Measurements from ENCODE around the gene NELFB.

NELFB gene

DNA sequence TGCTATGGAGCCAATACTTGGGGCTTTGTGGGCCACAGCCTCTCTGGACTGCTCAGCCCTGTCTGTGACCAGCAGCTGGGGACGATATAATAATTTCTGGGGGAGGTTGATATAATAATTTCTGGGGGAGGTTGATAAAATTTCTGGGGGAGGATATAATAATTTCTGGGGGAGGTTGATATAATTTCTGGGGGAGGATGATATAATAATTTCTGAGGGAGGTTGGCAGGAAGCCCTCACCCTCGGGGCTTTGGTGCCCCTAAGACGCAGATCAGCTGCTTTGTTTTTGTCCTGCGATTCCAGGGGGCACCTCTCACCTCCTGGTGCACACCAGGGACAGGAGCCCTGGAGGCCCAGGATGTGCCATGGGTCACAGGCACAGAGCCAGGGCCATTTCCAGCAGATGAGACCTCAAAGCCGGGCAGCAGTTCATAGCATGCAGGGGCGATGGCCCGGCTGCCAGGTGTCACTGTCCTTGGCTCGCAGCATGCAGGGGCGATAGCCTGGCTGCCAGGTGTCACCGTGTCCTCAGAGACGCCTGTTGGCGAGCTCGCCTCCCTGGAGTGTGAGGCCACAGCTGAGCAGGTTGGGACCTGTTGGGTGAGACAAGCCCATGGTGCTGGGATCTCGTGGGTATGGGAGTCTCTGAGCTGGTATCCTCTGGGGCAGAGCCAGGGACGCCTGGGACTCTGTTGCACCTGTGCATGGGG is 18.6 kb downstream of the NELFB start:
- TF ChIP-seq YY1 (IDR thresholded peaks at IDR 0.05; ENCODE audit: low read depth) (no peak), CREB1 (IDR thresholded peaks at IDR 0.05; ENCODE audit: low read depth) (no peak), TAF1 (IDR thresholded peaks at IDR 0.05; ENCODE audit: low read depth) (no peak), CEBPB (IDR thresholded peaks at IDR 0.05) (no peak), ZBTB7A (IDR thresholded peaks at IDR 0.05; ENCODE audit: low read depth) (no peak), TCF12 (IDR thresholded peaks at IDR 0.05; ENCODE audit: low read depth) (no peak), FOXM1 (IDR thresholded peaks at IDR 0.05; ENCODE audit: borderline replicate concordance, low read depth) (no peak), NFIC (IDR thresholded peaks at IDR 0.05) (no peak), TEAD4 (IDR thresholded peaks at IDR 0.05) (no peak), REST (IDR thresholded peaks at IDR 0.05; ENCODE audit: low read depth) (no peak), EGR1 (IDR thresholded peaks at IDR 0.05) (no peak), RAD21 (IDR thresholded peaks at IDR 0.05; ENCODE audit: low read depth) (no peak), EP300 (IDR thresholded peaks at IDR 0.05; ENCODE audit: borderline replicate concordance) (no peak)
- TF ChIP-seq, protein P1, sequence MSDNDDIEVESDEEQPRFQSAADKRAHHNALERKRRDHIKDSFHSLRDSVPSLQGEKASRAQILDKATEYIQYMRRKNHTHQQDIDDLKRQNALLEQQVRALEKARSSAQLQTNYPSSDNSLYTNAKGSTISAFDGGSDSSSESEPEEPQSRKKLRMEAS (IDR thresholded peaks at IDR 0.05): no peak
- TF ChIP-seq, protein P2, sequence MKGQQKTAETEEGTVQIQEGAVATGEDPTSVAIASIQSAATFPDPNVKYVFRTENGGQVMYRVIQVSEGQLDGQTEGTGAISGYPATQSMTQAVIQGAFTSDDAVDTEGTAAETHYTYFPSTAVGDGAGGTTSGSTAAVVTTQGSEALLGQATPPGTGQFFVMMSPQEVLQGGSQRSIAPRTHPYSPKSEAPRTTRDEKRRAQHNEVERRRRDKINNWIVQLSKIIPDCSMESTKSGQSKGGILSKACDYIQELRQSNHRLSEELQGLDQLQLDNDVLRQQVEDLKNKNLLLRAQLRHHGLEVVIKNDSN (IDR thresholded peaks at IDR 0.05): no peak

DNA sequence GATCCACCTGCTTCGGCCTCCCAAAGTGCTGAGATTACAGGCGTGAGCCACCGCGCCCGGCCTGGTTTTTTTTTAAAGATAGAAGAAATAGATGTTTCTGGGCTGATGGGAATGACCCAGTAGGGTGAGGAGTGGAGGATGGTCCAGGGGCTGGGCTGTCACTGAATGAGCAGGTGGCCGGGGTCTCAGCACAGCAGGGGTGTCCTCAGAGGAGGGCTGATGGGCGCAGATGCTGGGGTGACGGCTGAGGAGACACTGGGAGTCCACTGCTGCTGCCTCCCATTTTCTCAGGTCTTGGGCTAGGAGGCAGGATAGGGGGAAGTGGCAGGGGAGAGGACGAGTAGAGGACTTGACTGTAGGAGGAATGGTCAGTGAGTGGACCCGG is 20.1 kb downstream of the NELFB start:
- TF ChIP-seq YY1 (IDR thresholded peaks at IDR 0.05; ENCODE audit: low read depth) (no peak), CEBPB (IDR thresholded peaks at IDR 0.05) (no peak), NFIC (IDR thresholded peaks at IDR 0.05) (no peak), EP300 (IDR thresholded peaks at IDR 0.05; ENCODE audit: borderline replicate concordance) (no peak), TEAD4 (IDR thresholded peaks at IDR 0.05) (no peak), TCF12 (IDR thresholded peaks at IDR 0.05; ENCODE audit: low read depth) (no peak), FOXM1 (IDR thresholded peaks at IDR 0.05; ENCODE audit: borderline replicate concordance, low read depth) (no peak), CREB1 (IDR thresholded peaks at IDR 0.05; ENCODE audit: low read depth) (no peak), EGR1 (IDR thresholded peaks at IDR 0.05) (no peak), TAF1 (IDR thresholded peaks at IDR 0.05; ENCODE audit: low read depth) (no peak), RAD21 (IDR thresholded peaks at IDR 0.05; ENCODE audit: low read depth) (no peak)
- TF ChIP-seq, protein P2 (IDR thresholded peaks at IDR 0.05): no peak

- no peak for TF ChIP-seq FOXM1 (IDR thresholded peaks at IDR 0.05; ENCODE audit: borderline replicate concordance, low read depth)
- TF ChIP-seq, protein P2 (IDR thresholded peaks at IDR 0.05): no peak
- TF ChIP-seq YY1 (IDR thresholded peaks at IDR 0.05; ENCODE audit: low read depth): no peak
- TF ChIP-seq TCF12 (IDR thresholded peaks at IDR 0.05; ENCODE audit: low read depth): no peak
- TF ChIP-seq RAD21 (IDR thresholded peaks at IDR 0.05; ENCODE audit: low read depth): no peak
- TF ChIP-seq, protein P1 (IDR thresholded peaks at IDR 0.05): no peak
- TF ChIP-seq CEBPB (IDR thresholded peaks at IDR 0.05): no peak
- no peak for TF ChIP-seq TEAD4 (IDR thresholded peaks at IDR 0.05)
- TF ChIP-seq NFIC (IDR thresholded peaks at IDR 0.05): no peak
- TF ChIP-seq REST (IDR thresholded peaks at IDR 0.05; ENCODE audit: low read depth): no peak
- TF ChIP-seq EP300 (IDR thresholded peaks at IDR 0.05; ENCODE audit: borderline replicate concordance): no peak
Observed at GRCh38 chr9:137275588-137276472, 20.7 kb downstream of the NELFB start.

- TF ChIP-seq, protein P2 (IDR thresholded peaks at IDR 0.05): peak; percentile 34; the same call in 1 of the 2 replicates
- no peak for TF ChIP-seq EGR1 (IDR thresholded peaks at IDR 0.05)
- TF ChIP-seq NFIC (IDR thresholded peaks at IDR 0.05): peak; percentile 57
- TF ChIP-seq TCF12 (IDR thresholded peaks at IDR 0.05; ENCODE audit: low read depth): 0 out of 2 replicates have a peak, but pooled peaks have one; percentile 17
- TF ChIP-seq, protein P1 (IDR thresholded peaks at IDR 0.05): peak; percentile 58
Observed at GRCh38 chr9:137276473-137277328, 21.6 kb downstream of the NELFB start.
